Panc1 (cell line): ENCODE measurements around the gene PPM1D. TPM values are rescaled to one million over a fixed set of nuclear protein-coding genes. Genes with fewer than 3 reads are reported as not detected.

ENCODE experiments used
- ATAC-seq: fragments of 200-7000 bp; cut with Tn5 transposase; 2 replicates; pipeline ENCODE4 v1.9.1; 2020; ENCODE audit warnings: mild to moderate bottlenecking, moderate library complexity
- BruUV-seq: library from RNA; stranded (reverse); fragments of 400-500 nt; replicated peaks from 2 replicates; lab custom pipeline; 2021; lab: Mats Ljungman, UMichigan
- CTCF ChIA-PET: fragments of 300-600 bp; sonication (Branson Sonifier 250); formaldehyde crosslinking; loops from one replicate; lab custom pipeline; 2022; ENCODE audit warnings: antibody characterized with exemption; lab: Charles Lee
- POLR2A ChIA-PET: fragments of 300-600 bp; sonication (Branson Sonifier 250); formaldehyde crosslinking; loops from one replicate; lab custom pipeline; 2022; ENCODE audit warnings: antibody characterized with exemption; lab: Charles Lee
- DNase-seq: peaks from one replicate; pipeline ENCODE4 v3.0.0-alpha.2; 2010; ENCODE audit warnings: low read depth, low spot score
- H3K27ac ChIP-seq: 2 replicates; pipeline ENCODE4 v1.5.1; 2011; ENCODE audit warnings: mild to moderate bottlenecking, low read length, inconsistent platforms
- H3K27me3 ChIP-seq: fragments of 200-500 bp; sonication (Bioruptor generic); 2 replicates; pipeline ENCODE4 v1.6.0; 2014; ENCODE audit warnings: low read length, inconsistent platforms; ENCODE audit not compliant: control insufficient read depth, insufficient read depth
- H3K36me3 ChIP-seq: fragments of 200-500 bp; sonication (Bioruptor generic); 2 replicates; pipeline ENCODE4 v1.5.1; 2014; ENCODE audit warnings: inconsistent platforms, mild to moderate bottlenecking, low read length, moderate library complexity; ENCODE audit not compliant: control insufficient read depth, insufficient read depth
- H3K4me1 ChIP-seq: 2 replicates; pipeline ENCODE4 v1.5.1; 2011; ENCODE audit warnings: inconsistent platforms, mild to moderate bottlenecking, low read length, moderate library complexity; ENCODE audit not compliant: control insufficient read depth, insufficient read depth
- H3K4me3 ChIP-seq, 2 experiments: 2 replicates each; pipeline ENCODE4 v1.5.1; 2011 to 2012; ENCODE audit warnings: low read depth in 2 of 2, low read length in 2 of 2, mild to moderate bottlenecking in 2 of 2, inconsistent platforms in 1 of 2, moderate library complexity in 1 of 2
- H3K9me3 ChIP-seq: fragments of 200-500 bp; sonication (Bioruptor generic); 2 replicates; pipeline ENCODE4 v1.5.1; 2014; ENCODE audit warnings: low read depth, mild to moderate bottlenecking, inconsistent platforms, low read length, moderate library complexity; ENCODE audit not compliant: control insufficient read depth, insufficient read depth
- POLR2AphosphoS5 ChIP-seq: IDR thresholded peaks from 2 replicates; pipeline ENCODE4 v1.6.1; 2012; ENCODE audit warnings: mild to moderate bottlenecking, low read depth, low read length, moderate library complexity
- REST ChIP-seq, 2 experiments: IDR thresholded peaks; 2 replicates each; pipeline ENCODE4 v1.6.1; 2011 to 2012; ENCODE audit warnings: low read depth in 2 of 2, control low read depth in 1 of 2, low read length in 1 of 2, mild to moderate bottlenecking in 1 of 2, moderate library complexity in 1 of 2; ENCODE audit not compliant: insufficient read depth in 1 of 2
- SIN3A ChIP-seq: IDR thresholded peaks from 2 replicates; pipeline ENCODE4 v1.6.1; 2012; ENCODE audit warnings: low read depth, mild to moderate bottlenecking, low read length, moderate library complexity, borderline replicate concordance; ENCODE audit not compliant: insufficient read depth
- TCF7L2 ChIP-seq: IDR thresholded peaks from 2 replicates; pipeline ENCODE4 v1.6.1; 2011; ENCODE audit warnings: mild to moderate bottlenecking, low read depth, low read length, inconsistent platforms
- in situ Hi-C: cut with HindIII; loops from 2 replicates; pipeline ENCODE4 v1.10.0; 2016; ENCODE audit warnings: low sequenced_read_pairs, low pct_unique_long_range_greater_than_20kb
- intact Hi-C: fragments of 100-400 bp; cut with micrococcal nuclease; formaldehyde crosslinking; loops from one replicate; pipeline ENCODE4 v1.10.0; 2022; ENCODE audit not compliant: unreplicated experiment
- total RNA-seq: library from RNA; stranded (reverse); gene quantifications from one replicate; pipeline ENCODE4 v1.2.1, GENCODE V29; 2021; ENCODE audit not compliant: unreplicated experiment
- TF ChIP-seq, protein P1 (sequence below): fragments of 450-650 bp; IDR thresholded peaks from 2 replicates; pipeline ENCODE4 v1.5.1; 2017; ENCODE audit warnings: mild to moderate bottlenecking

The PPM1D gene
- total RNA-seq, 1 experiment from 2014 or later = 7.4 TPM

DNA sequence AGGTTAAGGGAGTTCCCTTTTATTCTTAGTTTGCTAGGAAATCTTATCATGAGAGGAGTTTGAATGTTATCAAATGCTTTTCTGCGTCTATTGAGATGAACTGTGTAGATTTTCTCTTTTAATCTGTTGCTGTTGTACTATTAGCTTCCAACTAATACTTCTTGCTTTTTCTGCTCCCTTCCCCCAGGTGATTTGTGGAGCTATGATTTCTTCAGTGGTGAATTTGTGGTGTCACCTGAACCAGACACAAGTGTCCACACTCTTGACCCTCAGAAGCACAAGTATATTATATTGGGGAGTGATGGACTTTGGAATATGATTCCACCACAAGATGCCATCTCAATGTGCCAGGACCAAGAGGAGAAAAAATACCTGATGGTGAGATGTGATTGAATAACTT is 47.7 kb downstream of the PPM1D start:
- in situ Hi-C loops = no loop called here
- no TSS peak for BruUV-seq
- no peak for DNase-seq
- no peaks in the 10 kb centered on the region for H3K9me3 ChIP-seq
- intact Hi-C loops = no loop called here
- ChIA-PET POLR2A (interaction anchor here (0.7 kb wide), 1 partner anchor 552 kb away, joined by 6 read pairs; no protein-coding TSS in a partner anchor), CTCF (no interaction called here)
- H3K4me3 ChIP-seq = no peak overlapping the region
- H3K27ac ChIP-seq = no peak overlapping the region
- no peak for TF ChIP-seq POLR2AphosphoS5
- TF ChIP-seq, protein P1, sequence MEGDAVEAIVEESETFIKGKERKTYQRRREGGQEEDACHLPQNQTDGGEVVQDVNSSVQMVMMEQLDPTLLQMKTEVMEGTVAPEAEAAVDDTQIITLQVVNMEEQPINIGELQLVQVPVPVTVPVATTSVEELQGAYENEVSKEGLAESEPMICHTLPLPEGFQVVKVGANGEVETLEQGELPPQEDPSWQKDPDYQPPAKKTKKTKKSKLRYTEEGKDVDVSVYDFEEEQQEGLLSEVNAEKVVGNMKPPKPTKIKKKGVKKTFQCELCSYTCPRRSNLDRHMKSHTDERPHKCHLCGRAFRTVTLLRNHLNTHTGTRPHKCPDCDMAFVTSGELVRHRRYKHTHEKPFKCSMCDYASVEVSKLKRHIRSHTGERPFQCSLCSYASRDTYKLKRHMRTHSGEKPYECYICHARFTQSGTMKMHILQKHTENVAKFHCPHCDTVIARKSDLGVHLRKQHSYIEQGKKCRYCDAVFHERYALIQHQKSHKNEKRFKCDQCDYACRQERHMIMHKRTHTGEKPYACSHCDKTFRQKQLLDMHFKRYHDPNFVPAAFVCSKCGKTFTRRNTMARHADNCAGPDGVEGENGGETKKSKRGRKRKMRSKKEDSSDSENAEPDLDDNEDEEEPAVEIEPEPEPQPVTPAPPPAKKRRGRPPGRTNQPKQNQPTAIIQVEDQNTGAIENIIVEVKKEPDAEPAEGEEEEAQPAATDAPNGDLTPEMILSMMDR = no peak
- TF ChIP-seq SIN3A = no peak
- no peak for TF ChIP-seq TCF7L2
- TF ChIP-seq REST (IDR thresholded peaks at IDR 0.05; ENCODE audit: insufficient read depth in 1 of 2, low read depth in 2 of 2, low read length in 1 of 2) = no peak
- no peak for ATAC-seq
- H3K27me3 ChIP-seq = no peaks in the 10 kb centered on the region
- no peaks in the 10 kb centered on the region for H3K4me1 ChIP-seq
- H3K36me3 ChIP-seq = no peaks in the 10 kb centered on the region; the same call in 1 of the 2 replicates

GRCh38 chr17:60652454-60653247 is 52.7 kb downstream of the PPM1D start:
- CTCF ChIA-PET = no interaction called here
- Histone ChIP-seq H3K36me3 (no peaks in the 10 kb centered on the region; the same call in 1 of the 2 replicates), H3K4me1 (no peaks in the 10 kb centered on the region), H3K9me3 (no peaks in the 10 kb centered on the region), H3K27me3 (no peaks in the 10 kb centered on the region), H3K4me3 (no peak overlapping the region), H3K27ac (no peak overlapping the region)
- DNase-seq = no peak
- BruUV-seq = no TSS peak
- POLR2A ChIA-PET = no interaction called here
- ATAC-seq = no peak
- in situ Hi-C loops (no loop called here), intact Hi-C loops (no loop called here)
- TF ChIP-seq POLR2AphosphoS5 = no peak
- TF ChIP-seq REST (IDR thresholded peaks at IDR 0.05; ENCODE audit: insufficient read depth in 1 of 2, low read depth in 2 of 2, low read length in 1 of 2) = no peak
- TF ChIP-seq TCF7L2 = no peak
- TF ChIP-seq SIN3A = no peak
- TF ChIP-seq, protein P1 = no peak
